G401.6 (cell line): ENCODE measurements around the gene ATP6V0D1.

ENCODE experiments used
- FAIRE-seq: peaks from 2 replicates; lab custom pipeline; 2012; peaks lifted over from hg19 to GRCh38; lab: Jason Lieb, UNC

ATP6V0D1 gene

GRCh38 chr16:67406111-67406971 is 74.6 kb downstream of the ATP6V0D1 start:
- FAIRE-seq = no peak

GRCh38 chr16:67405336-67405735 is 75.6 kb downstream of the ATP6V0D1 start:
- FAIRE-seq = no peak

GRCh38 chr16:67404740-67405226 is 76.2 kb downstream of the ATP6V0D1 start:
- FAIRE-seq = no peak

- FAIRE-seq = no peak
Observed at GRCh38 chr16:67403976-67404555, 76.9 kb downstream of the ATP6V0D1 start.

GRCh38 chr16:67400901-67401300 is 80.1 kb downstream of the ATP6V0D1 start:
- no peak for FAIRE-seq

GRCh38 chr16:67399749-67400704 is 80.9 kb downstream of the ATP6V0D1 start:
- FAIRE-seq = no peak

- FAIRE-seq = no peak
Observed at GRCh38 chr16:67399218-67399733, 81.7 kb downstream of the ATP6V0D1 start.

GRCh38 chr16:67398546-67399217 is 82.3 kb downstream of the ATP6V0D1 start:
- no peak for FAIRE-seq

GRCh38 chr16:67397812-67398545 is 83.0 kb downstream of the ATP6V0D1 start:
- no peak for FAIRE-seq

GRCh38 chr16:67397036-67397801 is 83.7 kb downstream of the ATP6V0D1 start:
- FAIRE-seq = no peak

GRCh38 chr16:67396159-67397035 is 84.6 kb downstream of the ATP6V0D1 start:
- FAIRE-seq = no peak

GRCh38 chr16:67395458-67396158 is 85.3 kb downstream of the ATP6V0D1 start:
- FAIRE-seq = no peak

GRCh38 chr16:67395105-67395457 is 85.9 kb downstream of the ATP6V0D1 start:
- no peak for FAIRE-seq

- no peak for FAIRE-seq
Observed at GRCh38 chr16:67394155-67395104, 86.5 kb downstream of the ATP6V0D1 start.

- no peak for FAIRE-seq
Observed at GRCh38 chr16:67393788-67394154, 87.2 kb downstream of the ATP6V0D1 start.

GRCh38 chr16:67393111-67393787 is 87.7 kb downstream of the ATP6V0D1 start, which contains the start of gene TPPP3:
TSS of gene TPPP3 (minus strand) at chr16:67393498. CDS start at chr16:67391111, 2,387 bp downstream.
- no peak for FAIRE-seq
